ENCODE data around the gene SUN3. TPM values are rescaled to one million over a fixed set of nuclear protein-coding genes. Genes with fewer than 3 reads are reported as not detected.

Gene SUN3
- polyA plus RNA-seq, 2 of the 4 experiments (the other 2 are of a cell fraction) = not detected

DNA sequence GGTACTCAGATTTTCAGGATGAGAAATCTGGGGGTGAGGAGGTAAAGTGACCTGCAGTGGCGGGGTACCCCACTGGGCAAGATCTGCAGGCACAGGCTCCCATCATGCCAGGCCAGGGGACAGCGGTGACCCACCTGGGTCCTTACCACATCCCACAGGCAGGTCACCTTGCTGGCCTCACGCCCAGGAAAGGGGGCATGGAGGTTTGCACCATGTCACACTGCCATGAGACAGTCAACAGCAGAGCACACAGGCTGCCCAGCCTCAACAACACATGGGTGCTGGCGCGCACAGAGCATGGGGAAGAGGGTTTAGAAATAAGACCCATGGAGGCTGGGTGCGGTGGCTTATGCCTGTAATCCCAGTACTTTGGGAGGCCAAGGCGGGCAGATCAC lies 81.6 kb downstream of the SUN3 start (continued):
- TF ChIP-seq, protein P1, sequence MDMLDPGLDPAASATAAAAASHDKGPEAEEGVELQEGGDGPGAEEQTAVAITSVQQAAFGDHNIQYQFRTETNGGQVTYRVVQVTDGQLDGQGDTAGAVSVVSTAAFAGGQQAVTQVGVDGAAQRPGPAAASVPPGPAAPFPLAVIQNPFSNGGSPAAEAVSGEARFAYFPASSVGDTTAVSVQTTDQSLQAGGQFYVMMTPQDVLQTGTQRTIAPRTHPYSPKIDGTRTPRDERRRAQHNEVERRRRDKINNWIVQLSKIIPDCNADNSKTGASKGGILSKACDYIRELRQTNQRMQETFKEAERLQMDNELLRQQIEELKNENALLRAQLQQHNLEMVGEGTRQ (IDR thresholded peaks at IDR 0.05) = no peak
- no peak for TF ChIP-seq CHD4 (IDR thresholded peaks at IDR 0.05; ENCODE audit: borderline replicate concordance)
- no peak for TF ChIP-seq ESRRA (IDR thresholded peaks at IDR 0.05; ENCODE audit: borderline replicate concordance, low read length)
- no peak for TF ChIP-seq FOXS1 (CRISPR knock-in tag; IDR thresholded peaks at IDR 0.05)
- TF ChIP-seq BHLHE40 (IDR thresholded peaks at IDR 0.05; ENCODE audit: low read depth, low read length) = no peak
- TF ChIP-seq JUNB (IDR thresholded peaks at IDR 0.05) = no peak

DNA sequence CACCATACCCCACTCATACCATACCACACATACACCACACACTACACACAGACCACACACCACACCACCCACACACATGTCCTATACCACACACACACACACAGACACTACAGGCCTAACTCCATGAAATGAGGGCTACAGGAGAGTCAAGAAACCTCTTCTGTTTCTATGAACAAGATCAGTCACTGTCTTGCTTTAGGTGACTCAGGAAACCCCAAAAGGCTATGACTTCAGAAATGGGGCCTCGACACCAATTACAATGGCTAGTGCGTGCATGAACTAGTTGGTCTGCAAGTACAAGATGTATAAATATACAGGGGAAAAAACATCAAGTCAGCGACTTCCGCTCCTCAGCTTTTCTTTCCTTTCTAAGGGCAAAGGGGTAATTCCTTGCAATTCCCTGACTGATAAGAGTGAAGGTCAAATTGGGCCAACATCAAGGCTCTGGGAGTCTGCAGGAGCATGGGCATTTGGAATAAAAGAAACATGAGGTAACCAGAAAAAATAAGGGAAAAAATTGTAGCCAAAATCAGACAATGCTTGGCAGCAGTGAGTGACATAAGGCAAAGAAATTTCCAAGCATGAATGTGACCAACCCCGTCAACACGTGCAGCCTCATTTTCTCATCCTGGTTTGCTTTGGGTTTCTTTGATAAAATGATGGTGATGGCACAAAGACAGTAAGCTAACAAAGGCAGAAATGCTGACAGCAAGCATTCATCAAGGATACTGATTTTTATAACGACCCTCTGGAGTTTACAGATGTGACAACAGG lies 82.1 kb downstream of the SUN3 start:
- Histone ChIP-seq H3K4me1 (peaks cover 5% of the 10 kb centered on the region; the same call in 1 of the 3 replicates), H3K9me3 (no peaks in the 10 kb centered on the region), H3K4me2 (no peak overlapping the region), H3K27ac (no peak overlapping the region), H3K4me3 (no peak overlapping the region)
- 81% methylated on average over 7 of the region's 7 CpGs for WGBS (ENCODE audit: missing lambda C conversion rate)
- DNase-seq (ENCODE audit: low read depth in 1 of 2, low spot score in 1 of 2) (no peak), ATAC-seq (no peak), FAIRE-seq (no peak)
- CTCF ChIA-PET = interaction anchor here (1.6 to 5.9 kb wide), 3 partner anchors 128 to 209 kb away, joined by 3 to 46 read pairs (median 26); no protein-coding TSS in a partner anchor
- TF ChIP-seq, protein P2, sequence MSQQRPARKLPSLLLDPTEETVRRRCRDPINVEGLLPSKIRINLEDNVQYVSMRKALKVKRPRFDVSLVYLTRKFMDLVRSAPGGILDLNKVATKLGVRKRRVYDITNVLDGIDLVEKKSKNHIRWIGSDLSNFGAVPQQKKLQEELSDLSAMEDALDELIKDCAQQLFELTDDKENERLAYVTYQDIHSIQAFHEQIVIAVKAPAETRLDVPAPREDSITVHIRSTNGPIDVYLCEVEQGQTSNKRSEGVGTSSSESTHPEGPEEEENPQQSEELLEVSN (IDR thresholded peaks at IDR 0.05; ENCODE audit: borderline replicate concordance, low read depth) = no peak
- peak; percentile 13 for TF ChIP-seq MAFK (IDR thresholded peaks at IDR 0.05; ENCODE audit: partially characterized antibody)
- POLR2A ChIA-PET = no interaction called here

DNA sequence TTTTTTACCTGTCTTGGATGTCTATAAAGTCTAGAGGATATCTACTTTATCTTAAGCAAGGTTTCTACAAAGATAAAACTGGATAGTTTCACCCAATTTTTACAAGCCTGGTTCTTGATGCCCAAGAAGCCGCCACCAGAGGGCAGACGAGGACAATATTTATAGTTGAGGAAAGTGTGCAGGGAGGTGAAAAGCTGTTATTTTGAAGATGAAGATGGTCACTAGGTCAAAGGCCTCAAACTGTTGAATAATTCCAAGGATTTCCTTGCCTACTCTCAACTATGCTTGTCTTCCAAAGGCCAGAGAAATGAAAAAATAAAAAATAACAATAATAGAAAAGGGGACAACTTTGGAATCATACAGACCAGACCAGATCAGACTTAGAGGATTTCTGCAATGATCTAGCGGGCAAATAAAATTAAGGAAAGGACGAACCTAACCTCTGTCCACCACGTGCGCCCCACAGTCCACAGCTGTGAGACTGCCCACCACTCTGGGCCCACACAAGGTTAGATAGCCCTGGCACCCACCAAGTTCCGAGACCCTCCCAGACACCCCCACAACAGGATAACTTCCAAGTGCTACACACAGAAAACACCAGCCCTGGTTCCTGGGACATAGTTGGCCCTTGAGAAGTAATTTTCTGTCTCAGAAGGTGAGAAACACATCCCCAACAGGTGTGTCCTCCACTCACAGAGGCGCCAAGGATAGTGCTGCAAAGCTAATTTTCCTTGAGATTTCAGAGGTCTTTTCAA lies 83.5 kb downstream of the SUN3 start:
- POLR2A ChIA-PET = no interaction called here
- FAIRE-seq = no peak

More for the DNA sequence above, 83.5 kb downstream of the SUN3 start:
- TF ChIP-seq RFX5 (IDR thresholded peaks at IDR 0.05) (no peak), RAD21 (conservative IDR thresholded peaks at IDR 0.05 in 1 of 2, IDR thresholded peaks at IDR 0.05 in 1 of 2) (peak; percentile 86 to 88), NFE2L2 (conservative IDR thresholded peaks at IDR 0.05; ENCODE audit: low read length) (no peak), CBX8 (IDR thresholded peaks at IDR 0.05) (no peak), CEBPB (IDR thresholded peaks at IDR 0.05) (no peak), NR3C1 (IDR thresholded peaks at IDR 0.05) (no peak), RNF2 (IDR thresholded peaks at IDR 0.05; ENCODE audit: borderline replicate concordance, low read depth) (no peak), FOSB (CRISPR knock-in tag; IDR thresholded peaks at IDR 0.05) (no peak), EHF (CRISPR knock-in tag; IDR thresholded peaks at IDR 0.05) (no peak), CBX2 (IDR thresholded peaks at IDR 0.05; ENCODE audit: borderline replicate concordance, low read depth) (no peak), SMC3 (IDR thresholded peaks at IDR 0.05) (peak; percentile 92), MAFK (IDR thresholded peaks at IDR 0.05; ENCODE audit: partially characterized antibody) (no peak), JUNB (IDR thresholded peaks at IDR 0.05) (no peak), JUN (IDR thresholded peaks at IDR 0.05) (no peak)
- TF ChIP-seq, protein P2 (IDR thresholded peaks at IDR 0.05; ENCODE audit: borderline replicate concordance, low read depth) = no peak
- TF ChIP-seq, protein P3, sequence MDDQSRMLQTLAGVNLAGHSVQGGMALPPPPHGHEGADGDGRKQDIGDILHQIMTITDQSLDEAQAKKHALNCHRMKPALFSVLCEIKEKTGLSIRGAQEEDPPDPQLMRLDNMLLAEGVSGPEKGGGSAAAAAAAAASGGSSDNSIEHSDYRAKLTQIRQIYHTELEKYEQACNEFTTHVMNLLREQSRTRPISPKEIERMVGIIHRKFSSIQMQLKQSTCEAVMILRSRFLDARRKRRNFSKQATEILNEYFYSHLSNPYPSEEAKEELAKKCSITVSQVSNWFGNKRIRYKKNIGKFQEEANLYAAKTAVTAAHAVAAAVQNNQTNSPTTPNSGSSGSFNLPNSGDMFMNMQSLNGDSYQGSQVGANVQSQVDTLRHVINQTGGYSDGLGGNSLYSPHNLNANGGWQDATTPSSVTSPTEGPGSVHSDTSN (IDR thresholded peaks at IDR 0.05) = no peak
- TF ChIP-seq, protein P4, sequence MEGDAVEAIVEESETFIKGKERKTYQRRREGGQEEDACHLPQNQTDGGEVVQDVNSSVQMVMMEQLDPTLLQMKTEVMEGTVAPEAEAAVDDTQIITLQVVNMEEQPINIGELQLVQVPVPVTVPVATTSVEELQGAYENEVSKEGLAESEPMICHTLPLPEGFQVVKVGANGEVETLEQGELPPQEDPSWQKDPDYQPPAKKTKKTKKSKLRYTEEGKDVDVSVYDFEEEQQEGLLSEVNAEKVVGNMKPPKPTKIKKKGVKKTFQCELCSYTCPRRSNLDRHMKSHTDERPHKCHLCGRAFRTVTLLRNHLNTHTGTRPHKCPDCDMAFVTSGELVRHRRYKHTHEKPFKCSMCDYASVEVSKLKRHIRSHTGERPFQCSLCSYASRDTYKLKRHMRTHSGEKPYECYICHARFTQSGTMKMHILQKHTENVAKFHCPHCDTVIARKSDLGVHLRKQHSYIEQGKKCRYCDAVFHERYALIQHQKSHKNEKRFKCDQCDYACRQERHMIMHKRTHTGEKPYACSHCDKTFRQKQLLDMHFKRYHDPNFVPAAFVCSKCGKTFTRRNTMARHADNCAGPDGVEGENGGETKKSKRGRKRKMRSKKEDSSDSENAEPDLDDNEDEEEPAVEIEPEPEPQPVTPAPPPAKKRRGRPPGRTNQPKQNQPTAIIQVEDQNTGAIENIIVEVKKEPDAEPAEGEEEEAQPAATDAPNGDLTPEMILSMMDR (IDR thresholded peaks at IDR 0.05) = peak; percentile 91
- Histone ChIP-seq H3K4me3 (no peak overlapping the region), H3K9me3 (no peaks in the 10 kb centered on the region), H3K27ac (no peak overlapping the region), H3K4me1 (peaks cover 13% of the 10 kb centered on the region), H3K4me2 (no peak overlapping the region)
- CTCF ChIA-PET = interaction anchor here (0.5 to 4.5 kb wide), 60 partner anchors 8 to 791 kb away, joined by 3 to 66 read pairs (median 3); no protein-coding TSS in a partner anchor
- ATAC-seq (peak; percentile 70 to 82; a peak in 5 of 6 replicates), DNase-seq (ENCODE audit: low read depth in 1 of 2, low spot score in 1 of 2) (peak; percentile 62 to 71)
- 33% methylated on average over 8 of the region's 8 CpGs for WGBS (ENCODE audit: missing lambda C conversion rate)

Data from A549 (cell line).